ENCODE measurements around the gene KDM2B. TPM values are rescaled to one million over a fixed set of nuclear protein-coding genes. Genes with fewer than 3 reads are reported as not detected.

Gene KDM2B
- total RNA-seq, 1 experiment from 2014 or later, result 18.4 TPM

DNA sequence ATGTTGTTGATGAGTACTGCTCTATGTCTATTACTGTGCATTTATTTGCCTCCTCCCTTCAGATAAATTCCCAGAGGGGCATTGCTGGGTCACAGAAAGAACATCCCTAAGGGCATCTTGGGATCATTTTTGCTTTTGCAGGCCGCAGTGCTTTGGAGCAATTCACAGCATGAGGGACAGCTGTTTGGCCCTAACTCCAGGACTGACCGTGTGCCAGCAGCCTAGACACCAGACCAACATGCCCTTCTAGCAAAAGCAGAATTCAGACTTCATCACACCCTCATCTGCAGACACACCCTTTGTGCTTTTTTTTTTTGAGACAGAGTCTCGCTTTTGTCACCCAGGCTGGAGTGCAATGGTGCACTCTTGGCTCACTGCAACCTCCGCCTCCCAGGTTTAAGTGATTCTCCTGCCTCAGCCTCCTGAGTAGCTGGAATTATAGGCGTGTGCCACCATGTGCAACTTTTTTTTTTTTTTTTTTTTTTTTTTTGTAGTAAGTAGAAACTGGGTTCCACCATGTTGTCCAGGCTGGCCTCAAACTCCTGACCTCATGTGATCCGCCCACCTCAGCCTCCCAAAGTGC, 149.9 kb downstream of the KDM2B start:
- DNase-seq (ENCODE audit: low spot score), result no peak

DNA sequence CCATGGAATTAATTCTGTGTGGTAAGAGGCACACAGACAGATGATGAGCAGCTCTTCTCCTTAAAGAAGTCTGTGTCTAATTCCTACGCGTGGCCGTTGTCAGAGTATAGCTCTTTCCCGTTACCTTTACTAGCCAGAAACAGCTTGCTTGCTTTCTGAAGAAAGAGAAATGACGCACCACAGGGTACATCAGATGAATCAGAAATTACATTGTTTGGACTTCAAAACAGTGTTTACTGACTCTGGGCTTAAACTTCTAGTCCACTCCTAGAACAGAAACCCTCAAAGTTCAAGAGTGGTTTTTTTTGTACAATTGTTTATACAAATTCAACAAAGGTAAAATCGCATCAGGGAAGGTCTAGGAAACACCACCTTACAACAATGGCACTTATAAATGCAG, 151.9 kb downstream of the KDM2B start:
- no peak for DNase-seq (ENCODE audit: low spot score)

DNA sequence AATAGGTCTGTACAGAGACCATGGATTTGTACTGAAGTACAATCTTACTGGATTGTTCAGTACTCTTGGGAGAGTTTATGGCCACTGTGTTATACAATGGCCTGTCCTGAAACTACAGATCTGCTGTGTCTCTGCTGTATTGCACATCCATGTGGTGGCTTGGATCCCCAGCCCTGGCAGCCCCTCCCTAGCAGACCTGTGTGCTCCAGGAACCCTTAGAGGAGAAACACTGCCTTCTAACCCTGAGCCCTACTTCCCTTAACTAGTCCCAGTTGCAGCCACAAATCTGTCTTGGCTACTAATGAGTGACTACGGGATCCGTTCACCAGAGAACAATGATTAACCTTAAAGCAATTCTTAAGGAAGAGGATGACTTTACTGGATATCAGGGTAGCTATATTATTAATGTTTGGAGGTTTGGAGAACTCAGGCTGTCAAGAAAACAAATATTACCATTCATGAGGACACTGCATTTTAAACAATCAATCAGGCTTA, 153.2 kb downstream of the KDM2B start:
- DNase-seq (ENCODE audit: low spot score), result no peak

DNA sequence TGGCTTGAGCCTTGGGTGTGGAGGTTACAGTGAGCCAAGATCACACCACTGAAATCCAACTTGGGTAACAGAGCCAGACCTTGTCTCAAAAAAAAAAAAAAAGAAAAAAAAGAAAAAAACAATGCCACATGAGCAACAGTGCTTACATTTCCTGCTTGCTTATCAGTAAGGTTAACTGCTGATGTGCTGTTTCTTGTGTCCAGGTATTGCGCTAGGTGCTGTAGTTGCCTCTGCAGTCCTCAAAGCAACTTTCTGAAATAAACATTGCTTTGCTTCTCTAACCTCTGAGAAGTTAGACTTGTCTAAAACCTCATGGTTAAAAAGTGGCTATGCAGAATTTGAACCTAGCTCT, 156.2 kb downstream of the KDM2B start:
- no peak for DNase-seq (ENCODE audit: low spot score)

DNA sequence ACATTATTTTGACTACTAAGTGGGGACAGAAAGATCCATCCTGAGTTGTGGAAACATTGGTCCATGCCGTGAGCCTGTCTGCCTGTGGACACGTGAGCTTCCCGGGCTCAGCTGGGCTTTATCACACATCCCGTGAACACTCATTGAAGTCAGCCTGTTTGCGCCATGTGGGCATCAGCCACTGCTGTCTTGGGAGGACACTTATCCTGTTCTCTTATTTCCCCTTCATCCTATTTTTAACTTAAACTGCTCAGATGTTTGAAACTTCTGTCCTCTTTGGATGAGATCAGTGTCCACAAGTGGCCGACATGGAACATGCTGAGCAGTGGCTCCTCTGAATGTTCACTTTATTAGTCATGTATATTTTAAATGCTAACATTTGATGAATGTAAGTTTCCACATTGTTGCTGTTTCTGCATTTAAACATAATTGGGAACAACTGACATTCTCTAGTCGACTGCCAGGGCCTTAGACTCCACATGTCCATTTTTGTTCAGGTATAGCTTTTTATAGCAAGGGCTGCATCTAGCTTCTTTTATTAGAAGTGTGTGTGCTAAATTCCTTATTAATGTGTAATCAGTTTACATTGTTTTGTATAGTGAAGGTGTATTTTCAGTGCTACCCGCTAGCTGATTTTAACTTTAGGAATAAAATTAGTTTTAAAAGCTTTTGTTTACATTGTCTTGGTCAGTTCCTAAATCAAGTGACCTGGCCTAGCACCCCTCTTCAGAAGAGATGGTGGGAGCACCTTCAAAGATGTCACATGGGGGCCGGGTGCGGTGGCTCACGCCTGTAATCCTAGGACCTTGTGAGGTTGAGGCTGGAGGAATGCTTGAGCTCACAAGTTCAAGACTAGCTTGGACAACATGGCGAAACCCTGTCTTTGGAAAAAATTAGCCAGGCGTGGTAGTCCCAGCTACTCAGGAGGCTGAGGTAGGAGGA, 156.9 kb downstream of the KDM2B start:
- no peak for DNase-seq (ENCODE audit: low spot score)

DNA sequence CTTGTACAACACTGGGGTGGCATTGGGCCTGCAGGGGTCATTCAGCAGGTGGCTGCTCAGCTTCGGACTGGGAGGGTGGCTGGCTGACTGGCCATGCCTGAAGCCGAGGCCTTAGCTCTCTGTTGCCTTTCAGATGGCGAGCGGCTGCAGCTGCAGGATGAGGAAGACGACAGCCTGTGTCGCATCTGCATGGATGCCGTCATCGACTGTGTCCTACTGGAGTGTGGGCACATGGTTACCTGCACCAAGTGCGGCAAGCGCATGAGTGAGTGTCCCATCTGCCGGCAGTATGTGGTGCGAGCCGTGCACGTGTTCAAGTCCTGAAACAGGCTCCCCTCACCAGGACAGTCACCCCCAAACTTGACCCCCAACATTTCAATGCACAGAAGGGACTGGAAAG, 157.6 kb downstream of the KDM2B start:
- no peak for DNase-seq (ENCODE audit: low spot score)

DNA sequence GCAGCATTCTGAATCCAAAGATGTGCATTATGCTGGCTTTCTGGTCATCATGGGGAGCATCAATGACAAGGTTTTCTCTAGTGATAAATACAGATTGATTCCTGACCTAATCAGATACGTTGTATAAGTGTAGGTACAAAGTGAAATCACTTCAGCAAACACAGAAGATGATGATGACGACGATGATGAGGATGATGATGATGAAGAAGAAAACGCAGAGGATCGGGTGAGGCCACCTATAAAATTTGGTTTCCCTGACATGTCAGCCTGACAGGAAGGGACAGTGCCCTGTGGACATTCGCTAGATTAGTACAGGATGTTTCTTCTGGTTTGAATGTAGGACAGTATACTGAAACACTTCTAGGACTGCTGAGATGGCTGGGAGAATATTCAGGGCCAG, 160.7 kb downstream of the KDM2B start:
- DNase-seq (ENCODE audit: low spot score), result no peak

DNA sequence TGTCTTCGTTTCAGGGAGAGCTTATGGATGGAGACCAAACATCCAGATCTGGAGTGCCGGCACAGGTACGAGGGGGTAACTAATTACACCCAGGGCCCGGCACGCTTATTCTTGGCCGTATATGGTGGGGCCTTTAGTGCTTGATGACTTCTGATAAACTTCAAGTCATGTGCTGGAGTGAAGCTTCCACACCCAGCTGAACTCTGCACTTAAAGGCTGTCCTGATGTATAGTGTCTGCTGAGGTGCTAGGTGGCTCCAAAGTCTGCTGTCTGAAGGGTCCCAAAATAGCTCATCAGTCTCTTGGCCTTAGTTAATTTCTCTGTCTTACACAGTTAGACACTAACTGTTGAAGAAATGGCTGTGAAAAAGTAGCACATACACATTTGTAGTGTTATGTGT, 163.0 kb downstream of the KDM2B start:
- DNase-seq (ENCODE audit: low spot score), result no peak

DNA sequence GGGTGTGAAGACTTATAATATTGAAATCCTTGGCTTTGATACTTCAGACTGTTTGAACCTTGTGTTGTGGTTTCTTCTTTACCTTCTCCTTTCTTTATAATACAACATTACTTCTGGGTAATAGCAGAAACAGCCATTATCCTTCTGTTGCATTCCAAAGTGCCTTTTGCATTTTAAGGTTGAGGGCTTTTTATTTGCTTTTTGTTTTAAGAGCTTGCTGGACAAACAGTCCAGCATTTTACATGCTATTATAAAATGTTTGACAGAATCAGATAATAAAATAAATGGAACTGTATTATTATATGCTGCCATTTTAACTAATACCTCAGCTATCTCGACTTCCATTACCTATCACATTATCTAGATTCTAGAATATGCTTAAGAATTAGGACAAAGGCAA, 166.9 kb downstream of the KDM2B start:
- no peak for DNase-seq (ENCODE audit: low spot score)

DNA sequence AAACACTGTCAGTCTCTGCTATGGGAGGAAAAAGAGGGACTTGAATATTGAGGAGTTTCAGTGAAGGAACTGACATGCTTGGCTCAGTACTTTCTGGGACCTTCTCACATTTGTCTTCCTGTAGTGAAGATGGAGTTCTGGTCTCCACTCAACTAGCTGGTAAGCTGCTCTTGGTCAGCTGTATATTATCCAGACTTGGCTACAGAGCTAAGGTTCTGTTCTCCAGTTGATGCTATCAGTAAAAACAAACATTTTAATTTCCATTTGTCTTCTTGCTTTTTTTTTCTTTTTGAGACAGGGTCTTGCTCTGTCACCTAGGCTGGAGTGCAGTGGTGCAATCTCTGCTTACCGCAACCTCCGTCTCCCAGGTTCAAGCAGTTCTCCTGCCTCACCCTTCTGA, 175.6 kb downstream of the KDM2B start:
- no peak for DNase-seq (ENCODE audit: low spot score)

DNA sequence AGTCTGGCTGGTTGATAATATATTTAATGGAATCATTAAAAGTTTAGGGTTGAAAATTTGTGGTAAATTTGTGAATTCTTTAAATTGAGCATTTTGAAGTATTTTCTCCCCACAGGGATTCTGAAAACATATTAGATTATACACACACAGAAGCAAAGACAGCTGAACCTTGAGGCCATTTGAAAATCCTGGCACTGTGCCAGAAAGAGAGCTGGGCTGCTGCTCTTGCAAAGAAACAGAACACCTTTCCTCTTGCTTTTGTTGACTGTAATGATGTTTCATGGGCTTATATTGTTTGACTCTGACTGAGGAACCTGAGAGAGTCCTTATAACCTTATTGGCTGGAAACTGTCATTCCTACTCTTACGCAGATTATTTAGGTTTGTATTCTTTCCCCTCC, 176.1 kb downstream of the KDM2B start:
- no peak for DNase-seq (ENCODE audit: low spot score)

DNA sequence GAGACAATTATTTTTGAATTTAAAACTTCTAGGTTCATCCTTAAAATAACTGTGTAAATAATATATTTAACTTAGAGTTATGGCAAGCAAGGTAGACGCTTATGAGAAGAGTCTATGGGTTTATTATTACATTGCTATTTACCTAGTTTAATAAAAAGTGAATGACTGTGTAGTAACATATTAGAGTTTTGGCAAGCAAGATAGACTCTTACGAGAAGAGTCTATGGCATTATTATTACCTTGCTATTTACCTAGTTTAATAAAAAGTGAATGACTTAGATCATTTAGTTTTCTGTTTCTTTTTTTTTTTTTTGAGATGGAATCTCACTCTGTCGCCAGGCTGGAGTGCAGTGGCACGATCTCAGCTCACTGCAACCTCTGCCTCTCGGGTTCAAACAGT, 177.1 kb downstream of the KDM2B start:
- DNase-seq (ENCODE audit: low spot score), result no peak

DNA sequence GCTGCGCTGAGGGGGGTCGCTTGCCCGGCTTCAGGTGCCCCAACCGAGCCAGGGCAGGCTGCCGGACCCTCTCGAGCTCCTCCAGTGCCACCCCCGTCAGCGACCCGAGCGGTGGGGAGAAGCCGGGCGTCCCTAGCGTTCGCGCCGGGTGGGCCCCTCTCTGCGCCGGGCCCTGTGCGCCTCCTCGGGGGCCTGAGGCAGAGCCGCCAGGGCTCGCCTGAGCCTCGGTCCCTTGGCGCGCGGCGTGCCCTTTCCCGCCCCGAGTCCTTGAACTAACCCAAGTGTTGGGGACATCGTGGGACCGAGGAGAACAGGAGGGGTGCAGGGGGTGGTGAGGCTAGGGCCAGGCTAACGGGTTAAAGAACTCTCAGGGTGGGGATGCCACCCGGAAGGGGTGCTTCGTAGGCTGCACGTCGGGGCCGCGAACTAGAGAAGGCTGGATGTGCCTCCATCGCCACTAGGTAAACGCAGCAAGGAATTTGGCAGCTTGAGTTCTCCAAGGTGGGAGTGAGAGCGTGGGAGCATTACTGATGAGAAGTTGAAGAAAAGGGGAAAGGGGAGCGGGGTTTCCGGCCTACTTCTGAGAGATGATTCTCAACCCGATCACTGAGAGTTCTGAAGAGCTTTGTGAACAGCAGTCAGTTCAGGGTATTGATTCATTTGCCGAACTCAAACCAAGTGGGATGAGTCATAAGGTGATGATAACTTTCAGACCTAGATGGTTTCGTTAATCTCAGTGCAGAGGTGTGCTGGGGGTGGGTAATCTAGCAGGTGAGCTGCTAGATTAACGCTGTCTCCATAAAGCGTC, 180.3 kb downstream of the KDM2B start:
- DNase-seq (ENCODE audit: low spot score), result no peak

DNA sequence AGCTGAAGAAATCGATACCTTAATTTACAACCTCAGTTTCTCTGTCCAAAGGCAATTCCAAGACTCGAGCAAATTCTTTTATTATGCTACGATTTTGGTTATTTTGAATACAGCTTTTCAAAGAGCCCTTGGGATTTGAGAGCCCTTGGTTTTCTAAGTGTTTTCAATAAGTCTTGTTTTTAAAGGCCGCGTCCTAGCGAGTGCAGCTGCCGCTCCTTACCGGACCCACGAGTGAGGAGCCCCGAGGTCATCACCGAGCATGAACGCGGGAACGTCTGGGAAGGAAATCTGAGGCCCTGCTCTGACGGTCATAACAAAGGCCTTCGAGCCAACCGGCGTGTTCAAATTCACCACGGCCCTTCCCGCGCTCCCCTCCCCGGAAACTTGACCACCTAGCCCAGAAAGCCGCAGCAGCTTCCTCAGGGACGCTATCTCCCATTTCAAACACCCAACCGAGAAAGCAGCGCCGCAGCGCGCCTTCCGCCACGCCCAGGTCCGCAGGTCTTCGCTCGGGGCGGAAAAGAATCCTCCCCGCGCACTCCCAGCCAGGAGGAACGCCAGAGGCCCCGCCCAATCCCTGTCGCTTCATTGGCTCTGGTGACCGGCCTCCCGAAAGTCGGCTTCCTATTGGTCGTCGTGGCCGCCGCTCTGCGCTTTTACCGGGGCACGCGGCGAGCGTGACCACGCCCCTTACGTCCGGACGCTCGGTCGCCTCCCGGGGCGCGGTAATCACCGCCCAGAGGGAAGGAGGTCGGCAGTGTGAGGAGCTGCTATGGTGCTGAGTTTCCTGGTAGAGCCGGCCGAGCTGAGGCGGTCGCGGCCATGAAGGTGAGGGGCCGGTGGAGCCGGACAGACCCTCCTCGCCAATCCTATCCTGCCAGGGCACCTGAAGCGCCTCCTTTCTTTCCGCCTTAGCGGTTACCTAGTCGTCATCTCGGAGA, 181.2 kb downstream of the KDM2B start, which contains the start of gene RNF34:
Gene RNF34 (plus strand): TSS at position 728 of the 941 bp plus-strand sequence. CDS start 95 bp downstream, at position 823.
- DNase-seq (ENCODE audit: low spot score), result peak; percentile 96

DNA sequence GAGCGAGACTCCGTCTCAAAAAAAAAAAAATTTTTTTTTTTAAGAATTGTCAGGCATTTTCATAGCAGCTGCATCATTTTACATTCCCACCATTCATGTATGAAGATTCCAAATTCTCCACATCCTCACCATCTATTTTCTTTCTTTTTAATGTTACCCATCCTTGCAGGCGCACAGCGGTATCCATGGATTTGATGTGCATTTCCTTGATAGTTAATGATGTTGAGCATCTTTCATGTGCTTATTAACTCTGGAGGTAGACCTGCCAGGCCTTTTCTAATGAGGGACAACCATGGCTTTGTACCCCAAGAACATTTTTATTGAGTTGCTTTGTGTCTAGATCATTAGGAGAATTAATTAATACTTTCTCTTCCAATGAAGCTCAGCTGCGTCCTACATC, 182.5 kb downstream of the KDM2B start:
- DNase-seq (ENCODE audit: low spot score), result no peak

DNA sequence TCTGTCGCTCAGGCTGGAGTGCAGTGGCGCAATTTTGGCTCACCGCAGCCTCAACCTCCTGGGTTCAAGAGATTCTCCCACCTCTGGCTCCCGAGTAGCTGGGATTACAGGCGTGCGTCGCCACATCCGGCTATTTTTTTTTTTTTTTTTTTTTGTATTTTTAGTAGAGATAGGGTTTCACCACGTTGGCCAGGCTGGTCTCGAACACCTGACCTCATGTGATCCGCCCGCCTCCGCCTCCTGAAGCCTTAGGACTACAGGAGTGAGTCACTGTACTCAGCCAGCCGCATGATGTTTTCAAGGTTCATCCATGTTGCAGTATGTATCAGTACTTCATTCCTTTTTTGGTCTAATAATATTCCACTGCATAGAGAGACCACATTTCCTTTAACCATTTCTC, 183.3 kb downstream of the KDM2B start:
- DNase-seq (ENCODE audit: low spot score), result no peak

DNA sequence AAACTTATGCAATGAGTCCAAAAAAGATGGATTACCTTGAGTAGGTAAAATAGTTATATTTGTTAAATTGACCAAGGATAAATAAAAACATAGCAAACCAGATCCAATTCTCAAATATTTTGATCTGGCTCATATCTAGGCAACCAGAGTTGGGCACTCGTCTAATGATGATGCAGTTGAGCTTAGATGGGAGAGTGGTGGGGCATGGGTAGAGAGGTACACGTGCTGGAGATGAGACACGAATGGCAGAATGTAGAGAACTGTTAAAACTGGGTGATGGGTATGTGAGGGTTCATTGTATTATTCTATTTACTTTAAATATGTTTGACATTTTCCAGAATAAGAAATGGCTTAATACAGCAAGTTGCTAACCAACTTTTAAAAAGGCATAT, 188.5 kb downstream of the KDM2B start:
- no peak for DNase-seq (ENCODE audit: low spot score)

DNA sequence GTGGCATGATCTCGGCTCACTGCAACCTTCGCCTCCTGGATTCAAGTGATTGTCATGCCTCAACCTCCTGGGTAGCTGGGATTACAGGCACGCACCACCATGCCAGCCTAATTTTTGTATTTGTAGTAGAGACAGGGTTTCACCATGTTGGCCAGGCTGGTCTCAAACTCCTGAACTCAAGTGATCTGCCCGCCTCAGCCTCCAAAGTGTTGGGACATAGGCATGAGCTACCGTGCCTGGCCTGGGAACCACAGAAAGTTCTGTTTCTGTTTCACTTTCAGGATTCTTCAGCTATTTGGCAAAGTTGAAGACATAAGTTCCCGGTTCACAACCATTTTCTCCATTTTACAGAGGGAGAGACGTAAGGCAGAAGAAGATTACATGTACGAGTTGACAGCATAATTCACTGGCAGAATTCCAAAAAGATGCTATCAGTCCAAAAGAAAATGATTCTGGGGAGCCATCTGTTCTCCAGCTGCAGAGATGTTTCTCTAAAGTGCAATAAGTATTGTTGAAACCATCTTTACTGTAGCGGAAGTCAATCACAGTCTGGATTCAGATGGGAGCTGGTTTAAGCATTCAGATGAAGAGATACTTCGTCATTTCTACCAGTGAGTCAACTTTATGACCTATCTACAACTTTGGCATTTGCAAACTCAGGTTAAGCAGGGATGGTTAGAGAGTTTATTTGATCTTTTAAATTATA, 189.1 kb downstream of the KDM2B start:
- peak; percentile 33 for DNase-seq (ENCODE audit: low spot score)

DNA sequence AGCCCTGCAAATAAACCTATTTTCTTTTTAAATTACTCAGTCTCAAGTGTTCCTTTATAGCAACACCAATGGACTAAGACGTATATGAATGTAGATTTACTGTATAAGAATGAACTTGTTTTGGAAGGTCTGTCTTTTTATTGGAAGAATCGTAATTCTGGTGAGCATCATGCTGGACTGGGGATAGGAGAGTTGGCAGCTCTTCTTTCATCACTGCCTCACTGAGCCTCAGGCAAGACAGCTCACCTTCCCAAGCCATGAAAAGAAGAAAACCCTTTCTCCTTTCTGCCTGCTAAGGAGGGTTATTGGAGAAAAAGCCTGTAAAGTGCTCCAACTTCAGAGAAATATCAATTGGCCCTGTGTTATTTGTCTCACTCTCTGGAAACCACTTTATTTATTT, 190.0 kb downstream of the KDM2B start:
- DNase-seq (ENCODE audit: low spot score), result no peak

DNA sequence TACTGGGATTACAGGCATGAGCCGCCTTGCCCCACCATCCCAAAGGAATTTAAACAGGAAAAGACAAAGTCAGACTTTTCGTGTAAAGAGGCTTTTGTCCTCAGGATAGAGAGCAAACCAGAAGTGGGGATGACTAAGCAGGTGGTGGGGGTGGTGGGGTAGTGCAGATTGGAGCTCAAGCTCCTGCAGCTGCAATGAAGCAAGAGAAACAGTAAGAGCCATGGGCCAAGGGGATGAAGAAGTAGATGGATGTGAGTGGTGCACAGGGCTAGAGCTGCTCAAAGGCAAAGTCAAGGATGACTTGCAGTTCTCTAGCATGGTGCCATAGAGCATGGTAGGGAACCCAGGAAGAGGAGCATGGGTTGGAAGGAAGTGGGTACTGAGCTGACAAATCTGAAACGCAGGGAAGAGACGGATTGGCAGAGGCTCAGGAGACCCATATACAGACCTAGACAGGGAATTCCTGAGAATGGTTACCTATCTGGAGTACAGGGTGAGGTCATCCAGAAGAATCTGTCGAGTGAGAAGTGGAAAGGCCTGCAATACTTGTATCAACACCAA, 192.3 kb downstream of the KDM2B start:
- peak; percentile 60 for DNase-seq (ENCODE audit: low spot score)
